HL-60 (cell line): ENCODE measurements around the gene SHLD2.
"Not testable (repeated sequence)": the region's sequence is repeated elsewhere in the genome, so short reads cannot be mapped to it uniquely, and the experiment has no call there.

ENCODE experiments used
- DNase-seq, 2 experiments: peaks; one replicate each; pipeline ENCODE4 v3.0.0-alpha.2; 2010 to 2020; ENCODE audit warnings: low read depth in 1 of 2, low spot score in 1 of 2
- H3K27ac ChIP-seq: fragments of 250-450 bp; sonication (Bioruptor Pico); replicated peaks from 2 replicates; pipeline ENCODE4 v1.5.1; 2020; ENCODE audit warnings: mild to moderate bottlenecking, moderate library complexity
- H3K27me3 ChIP-seq: fragments of 250-450 bp; sonication (Bioruptor Pico); 2 replicates; pipeline ENCODE4 v1.5.1; 2021; ENCODE audit warnings: mild to moderate bottlenecking, moderate library complexity; ENCODE audit not compliant: insufficient read depth, poor library complexity, severe bottlenecking
- H3K4me3 ChIP-seq: replicated peaks from 2 replicates; pipeline ENCODE4 v1.5.1; 2011; ENCODE audit warnings: mild to moderate bottlenecking, control low read depth, low read length; ENCODE audit not compliant: insufficient read depth
- CTCF ChIP-seq: IDR thresholded peaks from one replicate; pipeline ENCODE4 v1.5.1; 2011; ENCODE audit warnings: low read length, control low read depth, inconsistent platforms; ENCODE audit not compliant: insufficient read depth
- GABPA ChIP-seq: IDR thresholded peaks from 2 replicates; pipeline ENCODE4 v1.6.1; 2012; ENCODE audit warnings: low read depth
- POLR2AphosphoS5 ChIP-seq: IDR thresholded peaks from 2 replicates; pipeline ENCODE4 v1.6.1; 2012; ENCODE audit warnings: low read depth
- REST ChIP-seq: IDR thresholded peaks from 2 replicates; pipeline ENCODE4 v1.6.1; 2012; ENCODE audit warnings: low read depth; ENCODE audit not compliant: insufficient replicate concordance
- SPI1 ChIP-seq: IDR thresholded peaks from 2 replicates; pipeline ENCODE4 v1.6.1; 2012; ENCODE audit warnings: low read depth, mild to moderate bottlenecking, borderline replicate concordance

SHLD2 gene

GRCh38 chr10:87095236-87095945 is 385 bp downstream of the SHLD2 start:
- Histone ChIP-seq H3K4me3 (peak overlapping the region; percentile 80), H3K27ac (peak overlapping the region; percentile 95), H3K27me3 (no peaks in the 10 kb centered on the region)
- peak; percentile 64 for TF ChIP-seq REST
- TF ChIP-seq SPI1, result no peak
- TF ChIP-seq POLR2AphosphoS5, result peak; percentile 71
- peak; percentile 60 to 76 for DNase-seq

GRCh38 chr10:87101996-87102395 is 7.0 kb downstream of the SHLD2 start:
- no peak for DNase-seq
- no peak for TF ChIP-seq SPI1
- TF ChIP-seq POLR2AphosphoS5, result no peak
- TF ChIP-seq GABPA, result no peak
- TF ChIP-seq REST, result no peak
- no peak for TF ChIP-seq CTCF
- H3K27me3 ChIP-seq, result no peaks in the 10 kb centered on the region
- H3K27ac ChIP-seq, result no peak overlapping the region
- no peak overlapping the region for H3K4me3 ChIP-seq

- not testable (repeated sequence) for H3K4me3 ChIP-seq, H3K27ac ChIP-seq, H3K27me3 ChIP-seq, DNase-seq
Observed at GRCh38 chr10:87104727-87105126, 9.7 kb downstream of the SHLD2 start.

- DNase-seq, result no peak
- Histone ChIP-seq H3K4me3 (no peak overlapping the region), H3K27me3 (no peaks in the 10 kb centered on the region), H3K27ac (no peak overlapping the region)
- TF ChIP-seq SPI1, result no peak
- TF ChIP-seq GABPA, result no peak
- no peak for TF ChIP-seq POLR2AphosphoS5
- TF ChIP-seq CTCF, result no peak
- no peak for TF ChIP-seq REST
Observed at GRCh38 chr10:87105446-87106124, 10.6 kb downstream of the SHLD2 start.

- not testable (repeated sequence) for DNase-seq, H3K27me3 ChIP-seq, H3K4me3 ChIP-seq, H3K27ac ChIP-seq
Observed at GRCh38 chr10:87118122-87118521, 23.1 kb downstream of the SHLD2 start.

GRCh38 chr10:87119029-87119428 is 24.0 kb downstream of the SHLD2 start:
- H3K27ac ChIP-seq, DNase-seq, H3K4me3 ChIP-seq, H3K27me3 ChIP-seq: not testable (repeated sequence)

- H3K27ac ChIP-seq, DNase-seq, H3K27me3 ChIP-seq, H3K4me3 ChIP-seq: not testable (repeated sequence)
Observed at GRCh38 chr10:87123351-87123750, 28.3 kb downstream of the SHLD2 start.
